HepG2 (cell line): Measurements from ENCODE around the gene CCL13. TPM values are rescaled to one million over a fixed set of nuclear protein-coding genes. Genes with fewer than 3 reads are reported as not detected.

Experiments
- ATAC-seq: fragments of 200-7000 bp; cut with Tn5 transposase; 3 replicates; pipeline ENCODE4 v1.9.1; 2020; ENCODE audit warnings: mild to moderate bottlenecking, moderate library complexity
- BruUV-seq: library from RNA; stranded (reverse); fragments of 400-500 nt; replicated peaks from 2 replicates; lab custom pipeline; 2021; lab: Mats Ljungman, UMichigan
- CTCF ChIA-PET: fragments of 300-600 bp; formaldehyde crosslinking; extraction: SDS; loops from one replicate; lab custom pipeline; 2021; ENCODE audit warnings: low total read pairs, inconsistent platforms, low intra/inter-chr PET ratio; lab: Yijun Ruan, JAX
- POLR2A ChIA-PET: fragments of 350-600 bp; sonication (Branson Sonifier 250); formaldehyde crosslinking; loops from one replicate; lab custom pipeline; 2020; ENCODE audit warnings: antibody characterized with exemption, inconsistent platforms; lab: Yijun Ruan, JAX
- DNase-seq: peaks from one replicate; pipeline ENCODE4 v3.0.0-alpha.2; 2015; ENCODE audit warnings: low spot score
- FAIRE-seq: peaks from 3 replicates; lab custom pipeline; 2011; peaks lifted over from hg19 to GRCh38; lab: Jason Lieb, UNC
- H2AFZ ChIP-seq: one replicate; pipeline ENCODE4 v1.6.1; 2011; ENCODE audit warnings: low read length, inconsistent platforms
- H3K27ac ChIP-seq: fragments of 300-600 bp; 3 replicates; pipeline ENCODE4 v1.8.0; 2011; ENCODE audit warnings: mixed run types, mild to moderate bottlenecking, mixed read lengths, low read length, inconsistent platforms; ENCODE audit not compliant: insufficient read depth; ENCODE audit errors: extremely low read length
- H3K27me3 ChIP-seq, 2 experiments: fragments of 200-600 bp in 1 of 2; 2 replicates in 1 of 2; 3 replicates in 1 of 2; pipeline versions ENCODE4 v1.6.0 to v1.8.0; 2011; ENCODE audit warnings: low read length in 2 of 2, mild to moderate bottlenecking in 2 of 2, moderate library complexity in 2 of 2, inconsistent platforms in 1 of 2; ENCODE audit not compliant: insufficient read depth in 2 of 2, control insufficient read depth in 1 of 2
- H3K36me3 ChIP-seq, 2 experiments: fragments of 200-600 bp in 1 of 2; replicated peaks in 1 of 2; 2 replicates in 1 of 2; 3 replicates in 1 of 2; pipeline versions ENCODE4 v1.5.1 to v1.8.0; 2011; ENCODE audit warnings: low read length in 2 of 2, inconsistent platforms in 1 of 2; ENCODE audit not compliant: insufficient read depth in 2 of 2, control insufficient read depth in 1 of 2
- H3K4me1 ChIP-seq: 2 replicates; pipeline ENCODE4 v1.5.1; 2012; ENCODE audit warnings: low read length, inconsistent platforms; ENCODE audit not compliant: insufficient read depth
- H3K4me2 ChIP-seq: 2 replicates; pipeline ENCODE4 v1.6.0; 2011; ENCODE audit warnings: low read depth, low read length, inconsistent platforms
- H3K4me3 ChIP-seq, 3 experiments: fragments of 200-600 bp in 1 of 3; sonication (generic), shearing (Covaris generic) in 1 of 3; replicated peaks in 1 of 3; 2 replicates each; pipeline ENCODE4 v1.5.1; 2011 to 2016; ENCODE audit warnings: low read length in 3 of 3, inconsistent platforms in 2 of 3, low read depth in 2 of 3, mild to moderate bottlenecking in 2 of 3, control low read depth in 1 of 3, mixed read lengths in 1 of 3; ENCODE audit not compliant: insufficient read depth in 1 of 3
- H3K79me2 ChIP-seq: one replicate; pipeline ENCODE4 v1.6.1; 2011; ENCODE audit warnings: low read length, inconsistent platforms; ENCODE audit not compliant: insufficient read depth
- H3K9ac ChIP-seq: 2 replicates; pipeline ENCODE4 v1.6.0; 2011; ENCODE audit warnings: mild to moderate bottlenecking, low read depth, low read length, inconsistent platforms; ENCODE audit not compliant: insufficient read depth
- H3K9me3 ChIP-seq: 2 replicates; pipeline ENCODE4 v1.5.1; 2012; ENCODE audit warnings: mild to moderate bottlenecking, low read length
- H4K20me1 ChIP-seq: 2 replicates; pipeline ENCODE4 v1.6.0; 2011; ENCODE audit warnings: inconsistent platforms, mild to moderate bottlenecking, low read length, moderate library complexity; ENCODE audit not compliant: insufficient read depth
- CAMTA2 ChIP-seq: sonication (generic); formaldehyde crosslinking; IDR thresholded peaks from 2 replicates; pipeline ENCODE4 v1.4.0; 2020; ENCODE audit warnings: mild to moderate bottlenecking, missing genetic modification reagents, borderline replicate concordance
- KLF6 ChIP-seq: IDR thresholded peaks from 2 replicates; pipeline ENCODE4 v1.8.0; 2016; ENCODE audit warnings: missing biosample characterization, missing genetic modification reagents
- NFATC3 ChIP-seq: sonication (generic); formaldehyde crosslinking; IDR thresholded peaks from 2 replicates; pipeline ENCODE4 v1.5.1; 2020; ENCODE audit warnings: mild to moderate bottlenecking, missing genetic modification reagents
- PATZ1 ChIP-seq: sonication (generic); formaldehyde crosslinking; IDR thresholded peaks from 2 replicates; pipeline ENCODE4 v1.4.0; 2020; ENCODE audit warnings: missing genetic modification reagents
- SYNCRIP ChIP-seq: fragments of 200-400 bp; formaldehyde crosslinking; IDR thresholded peaks from 2 replicates; pipeline ENCODE4 v1.6.1; 2018; ENCODE audit warnings: mild to moderate bottlenecking, low read depth, low read length; ENCODE audit not compliant: insufficient read depth
- ZFP41 ChIP-seq: sonication (generic); formaldehyde crosslinking; IDR thresholded peaks from 2 replicates; pipeline ENCODE4 v1.4.0; 2020; ENCODE audit warnings: mild to moderate bottlenecking, missing genetic modification reagents, borderline replicate concordance
- ZNF20 ChIP-seq: sonication (generic); formaldehyde crosslinking; IDR thresholded peaks from 2 replicates; pipeline ENCODE4 v1.4.0; 2020; ENCODE audit warnings: mild to moderate bottlenecking, moderate library complexity, missing genetic modification reagents
- ZNF652 ChIP-seq: IDR thresholded peaks from 2 replicates; pipeline ENCODE4 v1.6.1; 2016; ENCODE audit warnings: low read depth, borderline replicate concordance
- ZNF660 ChIP-seq: sonication (generic); formaldehyde crosslinking; IDR thresholded peaks from 2 replicates; pipeline ENCODE4 v1.5.1; 2020; ENCODE audit warnings: mild to moderate bottlenecking, low read depth, missing genetic modification reagents, borderline replicate concordance
- ZSCAN21 ChIP-seq: sonication (generic); formaldehyde crosslinking; IDR thresholded peaks from 2 replicates; pipeline ENCODE4 v1.8.0; 2022; ENCODE audit warnings: mild to moderate bottlenecking, missing genetic modification reagents, moderate library complexity, borderline replicate concordance
- WGBS: methylation state at CpG from one replicate; pipeline ENCODE4 v1.1.6; 2017; ENCODE audit warnings: low lambda C conversion rate; 5-methylcytosine and 5-hydroxymethylcytosine counted together
- in situ Hi-C: cut with HindIII; loops from 2 replicates; pipeline ENCODE4 v1.10.0; 2017; ENCODE audit warnings: low pct_unique_long_range_greater_than_20kb; ENCODE audit not compliant: extremely low pct_ligation_motif_present
- intact Hi-C: fragments of 100-400 bp; cut with micrococcal nuclease; formaldehyde crosslinking; loops from one replicate; pipeline ENCODE4 v1.10.0; 2022; ENCODE audit not compliant: unreplicated experiment
- polyA plus RNA-seq, 8 experiments: library from polyadenylated mRNA; depleted of rRNA in 3 of 8; stranded (reverse) in 7 of 8; unstranded in 1 of 8; fragments of >200 nt; fragmentation: Illumina TruSeq in 4 of 8; extraction: Trizol in 4 of 8; gene quantifications; 2 replicates each; pipeline versions ENCODE4 v1.2.1 to v1.2.3, GENCODE V29; 2011 to 2016; ENCODE audit warnings: low read depth in 4 of 8, missing spikeins in 1 of 8, mixed read lengths in 1 of 8; ENCODE audit not compliant: insufficient read depth in 1 of 8
- total RNA-seq, 5 experiments: library from RNA; depleted of rRNA; stranded (reverse); fragments of >200 nt; fragmentation: Illumina TruSeq; extraction: Trizol; gene quantifications; 2 replicates each; pipeline ENCODE4 v1.2.3, GENCODE V29; 2016; ENCODE audit warnings: low read depth in 1 of 5
- TF ChIP-seq, protein P1 (sequence below): sonication (generic); formaldehyde crosslinking; IDR thresholded peaks from 2 replicates; pipeline ENCODE4 v1.8.1; 2023; ENCODE audit warnings: mild to moderate bottlenecking, missing genetic modification reagents
- TF ChIP-seq, protein P2 (sequence below): sonication (generic); formaldehyde crosslinking; IDR thresholded peaks from 2 replicates; pipeline ENCODE4 v1.4.0; 2020; ENCODE audit warnings: missing genetic modification reagents

The CCL13 gene
- total and polyA plus RNA-seq, 2 of the 13 experiments (the other 11 are each of a cell fraction or from before 2014, with no cell fraction given) = not detected

GRCh38 chr17:34366010-34366409, 9.7 kb downstream of the CCL13 start:
- ATAC-seq (no peak), DNase-seq (no peak), FAIRE-seq (no peak)
- H3K9me3 ChIP-seq = no peaks in the 10 kb centered on the region
- H3K4me1 ChIP-seq = 0 out of 2 replicates have a peak, but pooled peaks cover 7% of the 10 kb centered on the region
- no peak overlapping the region for H3K9ac ChIP-seq
- TF ChIP-seq CAMTA2 (CRISPR knock-in tag) (no peak), ZFP41 (CRISPR knock-in tag) (no peak)
- ChIA-PET CTCF (no interaction called here), POLR2A (no interaction called here)
- in situ Hi-C loops (no loop called here), intact Hi-C loops (no loop called here)
- no peak overlapping the region for H2AFZ ChIP-seq
- no peaks in the 10 kb centered on the region for H4K20me1 ChIP-seq
- BruUV-seq = no TSS peak
- no peaks in the 10 kb centered on the region for H3K79me2 ChIP-seq
- no peak overlapping the region for H3K4me2 ChIP-seq
- H3K36me3 ChIP-seq = no peaks in the 10 kb centered on the region
- WGBS = 0% methylated on average over 1 of the region's 1 CpG
- H3K27me3 ChIP-seq = peaks cover 0 to 7% of the 10 kb centered on the region in 2 experiments; a peak in 1 of 5 replicates
- no peak overlapping the region for H3K27ac ChIP-seq
- no peak overlapping the region for H3K4me3 ChIP-seq

- H4K20me1 ChIP-seq = no peaks in the 10 kb centered on the region
- WGBS = 5% methylated on average over 4 of the region's 4 CpGs
- DNase-seq (no peak), ATAC-seq (no peak), FAIRE-seq (no peak)
- 0 out of 2 replicates have a peak, but pooled peaks cover 7% of the 10 kb centered on the region for H3K4me1 ChIP-seq
- POLR2A ChIA-PET = no interaction called here
- no peaks in the 10 kb centered on the region for H3K9me3 ChIP-seq
- H3K4me3 ChIP-seq = no peak overlapping the region
- H3K36me3 ChIP-seq = no peaks in the 10 kb centered on the region
- H3K79me2 ChIP-seq = no peaks in the 10 kb centered on the region
- no peak overlapping the region for H3K27ac ChIP-seq
- in situ Hi-C loops = no loop called here
- H3K4me2 ChIP-seq = no peak overlapping the region
- peaks cover 0 to 7% of the 10 kb centered on the region in 2 experiments; a peak in 1 of 5 replicates for H3K27me3 ChIP-seq
- no peak overlapping the region for H2AFZ ChIP-seq
- intact Hi-C loops = no loop called here
- BruUV-seq = no TSS peak
- CTCF ChIA-PET = no interaction called here
- H3K9ac ChIP-seq = no peak overlapping the region
- TF ChIP-seq NFATC3 (CRISPR knock-in tag) (no peak), PATZ1 (CRISPR knock-in tag) (no peak), SYNCRIP (no peak), KLF6 (no peak), ZNF20 (no peak), ZSCAN21 (no peak), ZNF660 (CRISPR knock-in tag) (no peak), ZNF652 (no peak)
- TF ChIP-seq, protein P1, sequence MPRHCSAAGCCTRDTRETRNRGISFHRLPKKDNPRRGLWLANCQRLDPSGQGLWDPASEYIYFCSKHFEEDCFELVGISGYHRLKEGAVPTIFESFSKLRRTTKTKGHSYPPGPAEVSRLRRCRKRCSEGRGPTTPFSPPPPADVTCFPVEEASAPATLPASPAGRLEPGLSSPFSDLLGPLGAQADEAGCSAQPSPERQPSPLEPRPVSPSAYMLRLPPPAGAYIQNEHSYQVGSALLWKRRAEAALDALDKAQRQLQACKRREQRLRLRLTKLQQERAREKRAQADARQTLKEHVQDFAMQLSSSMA = no peak
- TF ChIP-seq, protein P2, sequence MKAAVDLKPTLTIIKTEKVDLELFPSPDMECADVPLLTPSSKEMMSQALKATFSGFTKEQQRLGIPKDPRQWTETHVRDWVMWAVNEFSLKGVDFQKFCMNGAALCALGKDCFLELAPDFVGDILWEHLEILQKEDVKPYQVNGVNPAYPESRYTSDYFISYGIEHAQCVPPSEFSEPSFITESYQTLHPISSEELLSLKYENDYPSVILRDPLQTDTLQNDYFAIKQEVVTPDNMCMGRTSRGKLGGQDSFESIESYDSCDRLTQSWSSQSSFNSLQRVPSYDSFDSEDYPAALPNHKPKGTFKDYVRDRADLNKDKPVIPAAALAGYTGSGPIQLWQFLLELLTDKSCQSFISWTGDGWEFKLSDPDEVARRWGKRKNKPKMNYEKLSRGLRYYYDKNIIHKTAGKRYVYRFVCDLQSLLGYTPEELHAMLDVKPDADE (CRISPR knock-in tag) = no peak
These were observed 10.3 kb downstream of the CCL13 start for GRCh38 chr17:34366529-34367107.
